DMS 273 (cell line): ENCODE results near the gene AGBL5.

ENCODE experiments used
- DNase-seq: peaks from one replicate; lab custom pipeline; 2025; ENCODE audit not compliant: unreplicated experiment; lab: John Stamatoyannopoulos, UW

The AGBL5 gene

GRCh38 chr2:27077231-27077630 is 25.8 kb downstream of the AGBL5 start:
- DNase-seq, result no peak

- DNase-seq, result no peak
Observed at GRCh38 chr2:27078267-27079194, 27.1 kb downstream of the AGBL5 start, which contains the start of gene EMILIN1. EMILIN1 (plus strand) TSS chr2:27078615; CDS start chr2:27079066, 451 bp downstream.

- DNase-seq, result no peak
Observed at GRCh38 chr2:27079233-27080139, 28.0 kb downstream of the AGBL5 start.

GRCh38 chr2:27080140-27080469 is 28.6 kb downstream of the AGBL5 start:
- no peak for DNase-seq

DNA sequence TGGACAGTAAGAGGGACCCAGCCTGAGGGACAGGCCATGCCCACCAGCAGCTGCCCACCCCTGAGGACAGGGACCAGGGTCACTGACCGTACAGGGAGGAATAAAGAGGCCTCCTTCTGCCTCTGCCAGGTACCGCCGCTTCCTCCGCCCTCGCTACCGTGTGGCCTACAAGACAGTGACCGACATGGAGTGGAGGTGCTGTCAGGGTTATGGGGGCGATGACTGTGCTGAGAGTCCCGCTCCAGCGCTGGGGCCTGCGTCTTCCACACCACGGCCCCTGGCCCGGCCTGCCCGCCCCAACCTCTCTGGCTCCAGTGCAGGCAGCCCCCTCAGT is 29.1 kb downstream of the AGBL5 start:
- DNase-seq, result no peak

GRCh38 chr2:27081984-27082772 is 30.7 kb downstream of the AGBL5 start:
- no peak for DNase-seq

DNA sequence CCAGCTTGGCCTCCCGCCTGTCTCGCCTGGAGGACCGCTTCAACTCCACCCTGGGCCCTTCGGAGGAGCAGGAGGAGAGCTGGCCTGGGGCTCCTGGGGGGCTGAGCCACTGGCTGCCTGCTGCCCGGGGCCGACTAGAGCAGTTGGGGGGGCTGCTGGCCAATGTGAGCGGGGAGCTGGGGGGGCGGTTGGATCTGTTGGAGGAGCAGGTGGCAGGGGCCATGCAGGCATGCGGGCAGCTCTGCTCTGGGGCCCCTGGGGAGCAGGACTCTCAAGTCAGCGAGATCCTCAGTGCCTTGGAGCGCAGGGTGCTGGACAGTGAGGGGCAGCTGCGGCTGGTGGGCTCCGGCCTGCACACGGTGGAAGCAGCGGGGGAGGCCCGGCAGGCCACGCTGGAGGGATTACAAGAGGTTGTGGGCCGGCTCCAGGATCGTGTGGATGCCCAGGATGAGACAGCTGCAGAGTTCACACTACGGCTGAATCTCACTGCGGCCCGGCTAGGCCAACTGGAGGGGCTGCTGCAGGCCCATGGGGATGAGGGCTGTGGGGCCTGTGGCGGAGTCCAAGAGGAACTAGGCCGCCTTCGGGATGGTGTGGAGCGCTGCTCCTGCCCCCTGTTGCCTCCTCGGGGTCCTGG is 31.4 kb downstream of the AGBL5 start:
- DNase-seq, result no peak

DNA sequence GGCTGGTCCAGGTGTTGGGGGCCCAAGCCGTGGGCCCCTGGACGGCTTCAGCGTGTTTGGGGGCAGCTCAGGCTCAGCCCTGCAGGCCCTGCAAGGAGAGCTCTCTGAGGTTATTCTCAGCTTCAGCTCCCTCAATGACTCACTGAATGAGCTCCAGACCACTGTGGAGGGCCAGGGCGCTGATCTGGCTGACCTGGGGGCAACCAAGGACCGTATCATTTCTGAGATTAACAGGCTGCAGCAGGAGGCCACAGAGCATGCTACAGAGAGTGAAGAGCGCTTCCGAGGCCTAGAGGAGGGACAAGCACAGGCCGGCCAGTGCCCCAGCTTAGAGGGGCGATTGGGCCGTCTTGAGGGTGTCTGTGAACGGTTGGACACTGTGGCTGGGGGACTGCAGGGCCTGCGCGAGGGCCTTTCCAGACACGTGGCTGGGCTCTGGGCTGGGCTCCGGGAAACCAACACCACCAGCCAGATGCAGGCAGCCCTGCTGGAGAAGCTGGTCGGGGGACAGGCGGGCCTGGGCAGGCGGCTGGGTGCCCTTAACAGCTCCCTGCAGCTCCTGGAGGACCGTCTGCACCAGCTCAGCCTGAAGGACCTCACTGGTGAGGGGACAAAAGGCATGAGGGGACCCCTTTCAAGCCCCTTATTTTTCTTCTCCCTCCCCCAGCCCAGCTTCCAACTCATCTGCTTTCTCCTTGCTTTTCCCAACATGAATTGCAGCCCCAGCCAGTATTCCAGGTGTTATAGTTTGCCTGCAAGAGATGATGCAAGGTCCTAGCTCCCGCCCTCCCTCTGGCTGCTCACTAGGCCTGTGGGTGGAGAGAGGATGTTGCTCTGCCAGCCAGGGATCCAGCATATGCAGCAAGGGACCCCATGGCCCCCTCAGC is 32.2 kb downstream of the AGBL5 start:
- DNase-seq, result peak; percentile 54

DNA sequence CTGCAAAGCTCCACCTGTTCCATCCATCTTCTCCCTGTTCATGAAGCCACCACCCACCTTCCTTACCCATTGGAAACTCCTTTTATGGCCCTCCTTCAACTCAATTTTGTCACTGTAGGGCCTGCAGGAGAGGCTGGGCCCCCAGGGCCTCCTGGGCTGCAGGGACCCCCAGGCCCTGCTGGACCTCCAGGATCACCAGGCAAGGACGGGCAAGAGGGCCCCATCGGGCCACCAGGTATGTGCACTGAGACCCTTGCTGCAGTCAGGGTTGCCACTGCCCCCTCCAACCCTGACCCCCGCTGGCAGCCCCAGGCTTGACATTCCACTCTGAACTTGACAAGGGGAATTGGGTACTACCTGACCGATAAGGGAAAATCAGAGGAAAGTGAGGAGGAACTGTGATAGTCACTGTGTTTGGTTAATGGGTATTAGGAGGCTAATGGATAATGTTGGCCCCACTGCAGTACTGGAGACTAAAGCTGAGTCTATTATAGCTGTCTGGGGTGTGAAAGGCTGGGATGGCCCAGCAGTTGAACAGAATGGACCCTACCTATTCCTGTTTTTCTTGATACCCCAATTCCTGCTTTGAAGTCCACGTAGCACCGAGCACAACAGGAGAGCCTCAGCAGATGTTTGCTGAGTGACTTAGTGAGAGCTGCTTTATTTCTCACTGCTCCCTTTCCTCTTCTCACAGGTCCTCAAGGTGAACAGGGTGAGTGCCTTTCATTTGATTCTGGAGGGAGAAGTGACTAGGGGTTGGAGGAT is 33.0 kb downstream of the AGBL5 start:
- DNase-seq, result no peak

DNA sequence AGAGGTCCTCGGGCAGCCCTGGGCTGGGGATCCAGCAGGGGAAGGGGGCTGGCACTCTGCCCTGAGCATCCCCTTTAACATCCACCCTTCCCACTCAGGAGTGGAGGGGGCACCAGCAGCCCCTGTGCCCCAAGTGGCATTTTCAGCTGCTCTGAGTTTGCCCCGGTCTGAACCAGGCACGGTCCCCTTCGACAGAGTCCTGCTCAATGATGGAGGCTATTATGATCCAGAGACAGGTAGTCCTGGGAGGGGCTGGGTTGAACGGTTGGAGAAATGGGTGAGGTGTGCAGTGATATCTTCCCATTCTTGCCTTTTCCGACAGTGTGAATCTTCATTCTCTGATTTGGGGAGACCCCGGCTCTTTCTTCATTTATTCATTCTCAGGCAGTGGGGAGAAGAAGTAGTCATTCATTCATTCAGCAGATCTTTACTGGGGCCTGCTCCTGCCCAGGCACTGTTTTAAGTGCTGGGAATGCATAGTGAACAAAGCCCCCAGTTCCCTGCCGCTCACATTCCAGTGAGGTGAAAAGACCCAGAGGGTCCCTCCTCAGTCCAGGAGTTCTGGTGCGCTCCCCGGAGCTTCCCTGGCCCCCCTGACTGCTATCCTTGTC is 33.7 kb downstream of the AGBL5 start:
- DNase-seq, result no peak

- DNase-seq, result peak; percentile 56
Observed at GRCh38 chr2:27085673-27086089, 34.2 kb downstream of the AGBL5 start.

- DNase-seq, result peak; percentile 98
Observed at GRCh38 chr2:27086090-27086723, 34.7 kb downstream of the AGBL5 start.

GRCh38 chr2:27086724-27087593 is 35.5 kb downstream of the AGBL5 start, which contains the start of gene KHK:
KHK (plus strand) TSS chr2:27086772; CDS start chr2:27087260, 488 bp downstream.
- peak; percentile 69 for DNase-seq

DNA sequence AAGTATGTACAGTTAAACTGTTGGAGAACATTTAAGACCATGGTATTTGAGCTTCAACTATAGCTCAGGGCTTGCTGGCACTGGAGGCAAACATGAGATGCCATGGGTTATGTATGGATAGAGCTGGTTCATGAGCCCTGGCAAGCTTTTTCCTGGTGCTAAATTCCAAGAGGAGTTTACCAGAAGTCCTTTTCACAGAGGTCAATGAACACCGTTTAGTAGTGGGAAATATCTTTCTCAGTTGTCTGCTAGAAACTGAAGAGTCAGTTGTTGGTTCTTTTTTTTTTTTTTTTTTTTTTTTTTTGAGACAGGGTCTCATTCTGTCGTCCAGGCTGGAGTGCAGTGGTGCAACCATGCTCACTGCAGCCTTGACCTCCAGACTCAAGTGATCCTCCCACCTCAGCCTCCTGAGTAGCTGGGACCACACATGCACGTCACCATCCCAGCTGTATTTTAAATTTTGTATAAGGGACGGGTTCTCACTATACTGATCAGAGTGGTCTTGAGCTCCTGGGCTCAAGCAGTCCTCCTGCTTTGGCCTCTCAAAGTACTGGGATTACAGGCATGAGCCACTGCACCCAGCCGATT is 36.4 kb downstream of the AGBL5 start:
- no peak for DNase-seq

DNA sequence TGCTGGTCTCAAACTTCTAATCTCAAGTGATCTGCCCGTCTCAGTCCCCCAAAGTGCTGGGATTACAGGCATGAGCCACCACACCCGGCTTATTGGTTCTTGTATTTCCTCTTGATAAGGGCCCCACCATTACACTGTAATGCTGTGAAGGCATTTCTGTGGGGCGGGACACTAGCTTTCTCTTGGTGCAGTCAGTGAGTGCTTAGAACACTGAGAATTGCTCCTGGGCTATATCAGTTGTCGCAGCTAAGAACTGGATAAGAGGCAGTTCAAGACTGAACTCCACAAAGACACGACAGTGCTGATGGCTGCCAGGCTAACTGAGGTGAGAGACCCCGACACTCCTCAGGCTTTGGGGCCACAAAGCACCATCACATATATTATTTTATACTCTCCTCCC is 37.2 kb downstream of the AGBL5 start:
- no peak for DNase-seq

DNA sequence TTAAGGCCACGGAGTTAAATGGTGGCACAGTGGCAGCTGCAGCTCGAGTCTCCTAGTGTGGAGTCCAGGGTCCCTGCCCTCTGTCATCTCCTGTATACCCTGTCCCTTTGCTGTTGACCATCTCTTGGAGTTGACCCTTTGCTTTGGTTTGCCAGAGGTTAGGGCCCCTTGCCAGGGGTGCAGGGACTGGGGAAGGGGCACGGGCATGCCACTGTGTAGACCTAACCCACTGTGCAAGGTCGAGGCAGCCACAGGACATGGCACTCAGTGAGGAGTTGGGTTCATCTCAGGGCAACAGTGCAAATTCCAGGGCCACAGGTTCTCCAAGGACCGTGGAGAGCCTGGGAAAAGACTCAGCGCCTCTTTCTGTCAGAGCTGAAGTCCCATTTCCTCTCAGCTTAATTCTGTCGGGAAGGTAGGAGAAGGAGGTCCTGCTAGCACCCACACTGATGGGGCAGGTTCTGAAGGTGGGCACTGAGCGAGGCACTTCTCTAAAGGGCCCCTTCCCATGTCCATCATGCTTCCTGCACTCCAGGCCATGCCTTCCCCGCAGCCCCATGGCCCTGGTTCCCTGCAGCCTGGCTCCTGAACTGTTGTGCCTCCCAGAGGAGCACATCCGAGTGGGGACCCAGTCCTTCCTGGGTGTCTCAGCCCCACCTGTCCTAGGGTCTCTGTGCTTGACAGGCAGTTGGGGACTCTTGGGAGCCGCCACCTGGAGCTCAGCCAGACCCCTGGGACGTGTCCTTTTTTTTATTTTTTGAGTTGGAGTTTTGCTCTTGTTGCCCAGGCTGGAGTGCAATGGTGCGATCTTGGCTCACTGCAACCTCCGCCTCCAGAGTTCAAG is 37.9 kb downstream of the AGBL5 start:
- no peak for DNase-seq
